Transverse colon (tissue), 4 donors: ENCODE measurements around the gene GPC5. TPM values are rescaled to one million over a fixed set of nuclear protein-coding genes. Genes with fewer than 3 reads are reported as not detected.
"Not testable (repeated sequence)": the region's sequence is repeated elsewhere in the genome, so short reads cannot be mapped to it uniquely, and the experiment has no call there.

Source experiments
- DNase-seq: peaks from one replicate; pipeline ENCODE4 v3.0.0-alpha.2; 2019
- H3K27ac ChIP-seq, 4 donors: fragments of 200-600 bp; sonication (generic); 2 replicates each; pipeline ENCODE4 v1.5.1; 2016 to 2018; ENCODE audit warnings: inconsistent platforms in 4 of 4
- H3K27me3 ChIP-seq: fragments of 200-600 bp; sonication (generic); 2 replicates; pipeline ENCODE4 v1.5.1; 2017; ENCODE audit warnings: inconsistent platforms
- H3K36me3 ChIP-seq, 4 donors: fragments of 200-600 bp; sonication (generic); 2 replicates each; pipeline ENCODE4 v1.5.1; 2017 to 2019; ENCODE audit warnings: inconsistent platforms in 4 of 4
- H3K4me1 ChIP-seq, 4 donors: fragments of 200-600 bp; sonication (generic); 2 replicates each; pipeline ENCODE4 v1.5.1; 2017 to 2020; ENCODE audit warnings: inconsistent platforms in 4 of 4
- H3K4me3 ChIP-seq, 4 donors: fragments of 200-600 bp; sonication (generic); 1 replicate in 1 of 4; 2 replicates in 3 of 4; pipeline versions ENCODE4 v1.5.1 to v1.6.1; 2017 to 2019; ENCODE audit warnings: inconsistent platforms in 4 of 4
- H3K9me3 ChIP-seq, 2 donors: fragments of 200-600 bp; sonication (generic); 2 replicates each; pipeline ENCODE4 v1.5.1; 2017 to 2019; ENCODE audit warnings: inconsistent platforms in 2 of 2
- EP300 ChIP-seq: sonication (generic); formaldehyde crosslinking; IDR thresholded peaks from one replicate; pipeline ENCODE4 v1.6.1; 2017; ENCODE audit warnings: antibody characterized with exemption, low read depth
- POLR2A ChIP-seq: fragments of 450-650 bp; IDR thresholded peaks from one replicate; pipeline ENCODE4 v1.6.1; 2016; ENCODE audit warnings: antibody characterized with exemption, mild to moderate bottlenecking, moderate library complexity
- POLR2AphosphoS5 ChIP-seq, 3 donors: sonication (generic); formaldehyde crosslinking; IDR thresholded peaks; one replicate each; pipeline ENCODE4 v1.6.1; 2016; ENCODE audit warnings: antibody characterized with exemption in 3 of 3
- WGBS, 2 donors: methylation state at CpG; one replicate each; pipeline ENCODE4 v1.1.5; 2018; ENCODE audit warnings: low coverage in 1 of 2; 5-methylcytosine and 5-hydroxymethylcytosine counted together
- in situ Hi-C, 4 donors: fragments of 200-750 bp; cut with MboI; loops; one replicate each; pipeline versions ENCODE4 v1.15.0 to v1.15.1; 2017; ENCODE audit warnings: low sequenced_read_pairs in 3 of 4, low pct_ligation_motif_present in 1 of 4, low pct_unique_long_range_greater_than_20kb in 1 of 4
- intact Hi-C: fragments of 100-400 bp; cut with DNase I; formaldehyde crosslinking; loops from one replicate; pipeline ENCODE4 v1.15.1; 2023; ENCODE audit warnings: low total_unique reads
- total RNA-seq, 4 donors: library from RNA; depleted of rRNA; stranded (reverse); fragments of >200 nt; gene quantifications; one replicate each; pipeline ENCODE4 v1.1.0, GENCODE V29; 2016
- TF ChIP-seq, protein P1 (sequence below), 5 experiments: fragments of 200-600 bp in 3 of 5; fragments of 450-650 bp in 2 of 5; sonication (generic) in 3 of 5; IDR thresholded peaks; 1 replicate in 2 of 5; 2 replicates in 3 of 5; pipeline ENCODE4 v1.5.1; 2016 to 2017; ENCODE audit warnings: antibody characterized with exemption in 5 of 5, inconsistent platforms in 3 of 5, mild to moderate bottlenecking in 2 of 5, moderate library complexity in 1 of 5

Gene GPC5
- total RNA-seq, 4 donors from 2014 or later, result 0.48 to 1.4 TPM; not detected in 2

DNA sequence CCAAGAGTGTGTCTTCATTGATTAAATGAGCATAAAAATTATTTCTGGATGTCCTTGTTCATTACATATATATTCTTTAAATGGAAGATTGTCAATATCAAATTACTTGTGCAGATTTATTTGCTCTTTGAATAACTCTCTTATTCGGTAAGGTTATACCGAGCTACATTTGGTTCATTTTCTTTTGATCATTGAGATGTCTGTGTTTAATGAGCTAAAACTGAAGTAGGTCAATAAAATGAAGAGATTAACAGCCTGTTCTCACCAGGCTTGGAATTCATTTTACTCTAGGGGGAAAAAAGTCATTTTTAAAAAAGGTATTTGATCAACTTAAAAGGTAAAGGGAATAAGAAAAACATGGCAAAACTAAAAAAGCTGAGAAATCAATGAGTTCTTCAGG is 10.6 kb downstream of the GPC5 start:
- intact Hi-C loops, result no loop called here
- Histone ChIP-seq H3K4me3 (no peak overlapping the region), H3K36me3 (no peaks in the 10 kb centered on the region), H3K4me1 (no peaks in the 10 kb centered on the region), H3K27ac (no peak overlapping the region), H3K27me3 (no peaks in the 10 kb centered on the region), H3K9me3 (no peaks in the 10 kb centered on the region)
- in situ Hi-C loops, result no loop called here
- DNase-seq, result no peak
- TF ChIP-seq EP300 (no peak), POLR2A (no peak), POLR2AphosphoS5 (IDR thresholded peaks at IDR 0.05) (no peak)
- WGBS, 2 donors, result 75 to 76% methylated on average over 2 of the region's 2 CpGs

DNA sequence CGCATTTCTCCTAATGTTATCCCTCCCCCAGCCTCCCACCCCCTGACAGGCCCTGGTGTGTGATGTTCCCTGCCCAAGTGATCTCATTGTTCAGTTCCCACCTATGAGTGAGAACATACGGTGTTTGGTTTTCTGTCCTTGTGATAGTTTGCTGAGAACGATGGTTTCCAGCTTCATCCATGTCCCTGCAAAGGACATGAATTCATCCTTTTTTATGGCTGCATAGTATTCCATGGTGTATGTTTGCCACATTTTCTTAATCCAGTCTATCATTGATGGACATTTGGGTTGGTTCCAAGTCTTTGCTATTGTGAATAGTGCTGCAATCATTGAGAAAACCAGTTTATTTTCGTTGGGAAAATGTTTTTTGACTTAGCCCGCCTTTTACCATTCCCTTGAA is 18.2 kb downstream of the GPC5 start:
- intact Hi-C loops, in situ Hi-C loops: not testable (repeated sequence)
- WGBS, 2 donors, result 67 to 84% methylated on average over 5 of the region's 5 CpGs

DNA sequence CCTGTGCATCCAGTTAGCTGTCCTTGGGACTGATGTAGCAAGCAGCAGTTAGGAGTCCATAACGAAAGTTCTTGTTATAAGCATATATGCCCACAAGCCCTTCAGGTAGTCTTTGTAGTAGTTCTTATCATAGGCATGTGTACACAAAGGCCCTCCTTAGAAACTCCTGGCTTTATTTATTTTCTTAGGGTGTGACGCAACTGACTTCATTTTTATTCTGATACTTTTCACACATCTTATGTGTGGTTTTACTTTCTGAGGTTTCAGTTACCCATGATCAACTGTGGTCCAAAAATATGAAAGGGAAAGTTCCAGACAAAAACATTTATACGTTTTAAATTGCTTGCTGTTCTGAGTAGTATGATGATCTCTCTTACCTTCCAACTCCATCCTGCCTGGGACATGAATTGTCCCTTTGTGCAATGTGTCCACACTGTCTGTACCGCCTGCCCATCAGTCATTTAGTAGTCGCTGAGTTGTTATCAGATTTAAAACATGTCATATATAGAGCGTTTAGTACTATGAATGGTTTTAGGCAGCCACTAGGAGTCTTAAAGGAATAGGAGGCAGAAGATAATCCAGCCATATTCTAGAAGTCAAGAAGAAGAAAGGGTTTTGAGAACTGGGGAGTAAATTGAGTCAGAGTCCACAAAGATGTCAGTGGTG is 19.4 kb downstream of the GPC5 start:
- Histone ChIP-seq H3K36me3 (no peaks in the 10 kb centered on the region), H3K4me1 (no peaks in the 10 kb centered on the region), H3K27me3 (no peaks in the 10 kb centered on the region), H3K27ac (no peak overlapping the region), H3K4me3 (no peak overlapping the region), H3K9me3 (no peaks in the 10 kb centered on the region)
- no peak for TF ChIP-seq POLR2A
- no peak for TF ChIP-seq EP300
- TF ChIP-seq, protein P1, sequence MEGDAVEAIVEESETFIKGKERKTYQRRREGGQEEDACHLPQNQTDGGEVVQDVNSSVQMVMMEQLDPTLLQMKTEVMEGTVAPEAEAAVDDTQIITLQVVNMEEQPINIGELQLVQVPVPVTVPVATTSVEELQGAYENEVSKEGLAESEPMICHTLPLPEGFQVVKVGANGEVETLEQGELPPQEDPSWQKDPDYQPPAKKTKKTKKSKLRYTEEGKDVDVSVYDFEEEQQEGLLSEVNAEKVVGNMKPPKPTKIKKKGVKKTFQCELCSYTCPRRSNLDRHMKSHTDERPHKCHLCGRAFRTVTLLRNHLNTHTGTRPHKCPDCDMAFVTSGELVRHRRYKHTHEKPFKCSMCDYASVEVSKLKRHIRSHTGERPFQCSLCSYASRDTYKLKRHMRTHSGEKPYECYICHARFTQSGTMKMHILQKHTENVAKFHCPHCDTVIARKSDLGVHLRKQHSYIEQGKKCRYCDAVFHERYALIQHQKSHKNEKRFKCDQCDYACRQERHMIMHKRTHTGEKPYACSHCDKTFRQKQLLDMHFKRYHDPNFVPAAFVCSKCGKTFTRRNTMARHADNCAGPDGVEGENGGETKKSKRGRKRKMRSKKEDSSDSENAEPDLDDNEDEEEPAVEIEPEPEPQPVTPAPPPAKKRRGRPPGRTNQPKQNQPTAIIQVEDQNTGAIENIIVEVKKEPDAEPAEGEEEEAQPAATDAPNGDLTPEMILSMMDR (IDR thresholded peaks at IDR 0.05), result no peak
- no peak for TF ChIP-seq POLR2AphosphoS5 (IDR thresholded peaks at IDR 0.05)
- in situ Hi-C loops (no loop called here), intact Hi-C loops (no loop called here)
- WGBS, 2 donors, result 22 to 34% methylated on average over 4 to 6 of the region's 6 CpGs
- DNase-seq, result no peak

More for the DNA sequence above, 18.2 kb downstream of the GPC5 start:
- not testable (repeated sequence) for DNase-seq, H3K27ac ChIP-seq, H3K4me3 ChIP-seq, H3K36me3 ChIP-seq, H3K4me1 ChIP-seq, H3K9me3 ChIP-seq, H3K27me3 ChIP-seq

DNA sequence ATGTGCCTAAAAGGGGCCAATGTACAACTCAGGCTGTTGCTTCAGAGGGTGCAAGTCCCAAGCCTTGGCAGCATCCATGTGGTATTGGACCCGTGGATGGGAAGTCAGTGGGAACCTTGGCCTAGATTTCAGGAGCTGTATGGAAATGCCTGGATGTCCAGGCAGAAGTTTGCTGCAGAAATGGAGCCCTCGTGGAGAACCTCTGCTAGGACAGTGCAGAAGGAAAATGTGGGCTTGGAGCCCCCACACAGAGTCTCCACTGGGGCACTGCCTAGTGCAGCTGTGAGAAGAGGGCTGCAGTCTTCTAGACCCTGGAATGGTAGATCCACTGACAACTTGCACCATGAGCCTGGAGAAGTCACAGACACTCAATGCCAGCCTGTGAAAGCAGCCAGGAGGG is 28.5 kb downstream of the GPC5 start:
- in situ Hi-C loops, result no loop called here
- 64% methylated on average over 2 of the region's 2 CpGs; no CpG with 5 or more reads in 1 of the 2 donors for WGBS, 2 donors
- TF ChIP-seq EP300 (no peak), POLR2A (no peak), POLR2AphosphoS5 (IDR thresholded peaks at IDR 0.05) (no peak)
- TF ChIP-seq, protein P1 (IDR thresholded peaks at IDR 0.05), result no peak

DNA sequence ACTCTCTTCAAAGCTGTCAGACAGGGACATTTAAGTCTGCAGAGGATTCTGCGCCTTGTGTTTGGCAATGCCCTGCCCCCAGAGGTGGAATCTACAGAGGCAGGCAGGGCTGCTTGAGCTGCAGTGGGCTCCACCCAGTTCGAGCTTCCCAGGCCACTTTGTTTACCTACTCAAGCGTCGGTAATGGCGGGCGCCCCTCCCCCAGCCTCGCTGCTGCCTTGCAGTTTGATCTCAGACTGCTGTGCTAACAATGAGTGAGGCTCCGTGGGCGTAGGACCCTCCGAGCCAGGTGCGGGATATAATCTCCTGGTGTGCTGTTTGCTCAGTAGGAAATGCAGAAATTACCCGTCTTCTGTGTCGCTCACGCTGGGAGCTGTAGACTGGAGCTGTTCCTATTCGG is 40.3 kb downstream of the GPC5 start:
- in situ Hi-C loops, intact Hi-C loops, H3K27ac ChIP-seq, H3K9me3 ChIP-seq, DNase-seq, H3K4me1 ChIP-seq, H3K27me3 ChIP-seq, H3K4me3 ChIP-seq, H3K36me3 ChIP-seq: not testable (repeated sequence)
- 92% methylated on average over 15 of the region's 15 CpGs; no CpG with 5 or more reads in 1 of the 2 donors for WGBS, 2 donors

More for the DNA sequence above, 28.5 kb downstream of the GPC5 start:
- no peak overlapping the region for H3K27ac ChIP-seq
- H3K36me3 ChIP-seq, result no peaks in the 10 kb centered on the region
- H3K27me3 ChIP-seq, result no peaks in the 10 kb centered on the region
- no peak for DNase-seq
- intact Hi-C loops, result no loop called here
- H3K4me3 ChIP-seq, result no peak overlapping the region
- H3K9me3 ChIP-seq, result peaks cover 4% of the 10 kb centered on the region in 2 donors
- no peaks in the 10 kb centered on the region for H3K4me1 ChIP-seq
